Activated T-cell treated with anti-CD3 and anti-CD28 coated beads, Interleukin-2, amount 50 U/mL, for 24 hours (primary cell): ENCODE data around the gene SNRPD3.
"Not testable (repeated sequence)": the region's sequence is repeated elsewhere in the genome, so short reads cannot be mapped to it uniquely, and the experiment has no call there.

ENCODE experiments used
- DNase-seq: peaks from one replicate; pipeline ENCODE4 v3.0.0-alpha.2; 2020
- H3K27ac Mint-ChIP-seq: 2 replicates; pipeline ENCODE4 v1.8.0; 2020; ENCODE audit warnings: mild to moderate bottlenecking, mixed read lengths
- H3K27me3 Mint-ChIP-seq: 2 replicates; pipeline ENCODE4 v1.8.0; 2020; ENCODE audit warnings: mixed read lengths
- H3K36me3 Mint-ChIP-seq: 2 replicates; pipeline ENCODE4 v1.8.0; 2020; ENCODE audit warnings: low read depth, mixed read lengths
- H3K4me1 Mint-ChIP-seq: 2 replicates; pipeline ENCODE4 v1.8.0; 2020; ENCODE audit warnings: low read depth, mixed read lengths
- H3K4me3 Mint-ChIP-seq: 2 replicates; pipeline ENCODE4 v1.8.0; 2020; ENCODE audit warnings: mild to moderate bottlenecking, moderate library complexity, mixed read lengths
- H3K9me3 Mint-ChIP-seq: 2 replicates; pipeline ENCODE4 v1.8.0; 2020; ENCODE audit warnings: mixed read lengths

SNRPD3 gene

GRCh38 chr22:24550028-24550901 is 5.5 kb upstream of the SNRPD3 start:
- no peaks in the 10 kb centered on the region for H3K27me3 Mint-ChIP-seq
- H3K36me3 Mint-ChIP-seq = peaks cover 82% of the 10 kb centered on the region
- H3K4me1 Mint-ChIP-seq = peaks cover 32% of the 10 kb centered on the region
- no peak for DNase-seq
- peak overlapping the region; percentile 50 for H3K27ac Mint-ChIP-seq
- H3K4me3 Mint-ChIP-seq = no peak overlapping the region
- H3K9me3 Mint-ChIP-seq = no peaks in the 10 kb centered on the region

DNA sequence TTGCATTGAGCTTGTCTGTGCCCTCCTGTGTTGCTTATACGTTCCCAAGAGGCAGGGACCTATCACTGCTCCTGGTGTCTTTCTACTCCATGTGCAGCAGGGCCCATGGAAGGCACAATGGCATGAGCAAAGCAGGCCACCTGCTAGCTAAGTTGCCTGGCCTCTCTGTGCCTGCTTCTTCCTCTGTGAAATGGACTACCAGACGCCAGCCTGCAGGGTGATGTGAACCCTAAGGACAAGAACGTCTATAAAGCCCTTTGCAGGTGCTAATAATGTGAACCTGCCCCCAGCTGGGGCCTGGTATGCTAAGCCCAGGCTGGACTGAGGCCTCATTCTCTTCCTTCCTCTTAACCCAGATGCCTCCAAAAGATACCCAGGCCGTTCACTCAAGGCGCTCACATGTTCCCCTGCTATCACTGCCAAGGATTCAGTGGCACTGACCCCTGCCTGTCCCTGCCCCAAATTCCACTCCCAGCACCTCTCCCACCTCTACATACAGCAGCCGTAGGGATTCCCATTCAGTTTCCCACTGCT is 4.8 kb upstream of the SNRPD3 start:
- DNase-seq = no peak
- H3K27me3 Mint-ChIP-seq = no peaks in the 10 kb centered on the region
- H3K4me1 Mint-ChIP-seq = peaks cover 33% of the 10 kb centered on the region
- H3K36me3 Mint-ChIP-seq = peaks cover 84% of the 10 kb centered on the region
- H3K4me3 Mint-ChIP-seq = no peak overlapping the region
- H3K9me3 Mint-ChIP-seq = no peaks in the 10 kb centered on the region
- H3K27ac Mint-ChIP-seq = peak overlapping the region; percentile 50

- H3K27ac Mint-ChIP-seq = peak overlapping the region; percentile 96
- H3K4me3 Mint-ChIP-seq = peak overlapping the region; percentile 97
- H3K27me3 Mint-ChIP-seq, H3K9me3 Mint-ChIP-seq, DNase-seq: not testable (repeated sequence)
- H3K4me1 Mint-ChIP-seq = peaks cover 41% of the 10 kb centered on the region
- peaks cover 83% of the 10 kb centered on the region for H3K36me3 Mint-ChIP-seq
Measured at GRCh38 chr22:24552503-24553286, 3.1 kb upstream of the SNRPD3 start.

DNA sequence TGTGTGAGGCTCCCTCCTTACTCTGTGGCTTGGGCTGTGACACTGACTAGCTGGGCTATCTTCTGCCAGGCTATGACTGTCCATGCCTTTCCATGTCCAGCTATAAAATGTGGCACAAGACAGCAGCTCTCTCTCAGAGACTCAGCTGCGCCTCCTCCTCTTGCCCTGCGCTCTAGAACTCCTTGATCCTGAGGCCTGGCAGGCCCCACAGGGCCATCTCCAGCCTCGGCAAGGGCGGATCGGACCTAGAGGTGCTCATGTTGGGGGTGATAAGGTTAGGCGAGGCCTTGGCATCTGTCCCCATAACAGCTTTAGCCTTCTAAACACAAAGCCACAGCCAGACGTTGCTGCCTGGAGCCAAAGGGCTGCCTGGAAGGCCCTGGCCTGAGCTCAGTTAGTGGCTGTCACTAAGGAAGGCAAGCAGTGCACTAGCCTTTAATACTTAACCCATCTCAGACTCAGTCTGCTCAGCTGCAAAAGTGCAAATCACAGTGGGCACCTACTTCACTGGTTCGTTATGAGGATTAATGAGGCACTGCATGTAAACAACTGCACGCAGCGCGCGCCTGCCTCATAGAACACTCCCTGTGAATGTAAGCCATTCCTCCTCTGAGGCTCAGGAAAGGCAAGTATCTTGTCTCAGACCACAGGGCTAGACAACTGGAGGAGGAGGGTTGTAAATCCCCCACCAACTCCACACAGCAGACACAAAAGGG is 2.0 kb upstream of the SNRPD3 start:
- peaks cover 83% of the 10 kb centered on the region for H3K36me3 Mint-ChIP-seq

GRCh38 chr22:24554313-24555164 is 1.3 kb upstream of the SNRPD3 start, which contains the start of gene GUCD1:
GUCD1 (minus strand) TSS chr22:24555138; CDS start chr22:24554991, 147 bp downstream.
- H3K36me3 Mint-ChIP-seq = peaks cover 85% of the 10 kb centered on the region
- H3K9me3 Mint-ChIP-seq = no peaks in the 10 kb centered on the region
- peak; percentile 63 for DNase-seq
- peak within 1 kb of the TSS; percentile 97 for H3K4me3 Mint-ChIP-seq
- peak within 1 kb of the TSS; percentile 100 for H3K27ac Mint-ChIP-seq
- peaks cover 60% of the 10 kb centered on the region for H3K4me1 Mint-ChIP-seq
- H3K27me3 Mint-ChIP-seq = no peaks in the 10 kb centered on the region

More for the DNA sequence above, 2.0 kb upstream of the SNRPD3 start:
- Mint-ChIP-seq H3K4me1 (peaks cover 52% of the 10 kb centered on the region), H3K4me3 (peak overlapping the region; percentile 97), H3K27me3 (no peaks in the 10 kb centered on the region), H3K9me3 (no peaks in the 10 kb centered on the region), H3K27ac (peak overlapping the region; percentile 96)
- DNase-seq = no peak

DNA sequence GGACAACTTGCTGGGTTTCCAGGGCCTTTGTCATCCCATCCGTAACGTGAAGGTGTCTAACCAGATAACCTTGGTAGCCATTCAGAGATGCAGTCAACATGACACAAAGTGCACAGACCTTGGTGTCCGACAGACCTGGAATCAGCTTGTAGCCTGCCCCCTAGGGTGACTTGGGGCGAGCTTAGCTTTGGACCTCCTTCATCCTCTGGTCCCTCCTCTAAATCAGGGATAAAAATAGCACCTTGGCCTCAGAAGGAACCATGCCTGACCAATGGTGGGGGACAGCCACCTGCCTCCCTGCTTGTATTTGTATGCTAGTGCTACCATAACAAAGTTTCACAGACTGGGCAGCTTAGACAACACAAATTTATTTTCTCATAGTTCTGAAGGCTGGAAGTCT is 3.7 kb downstream of the SNRPD3 start:
- no peaks in the 10 kb centered on the region for H3K9me3 Mint-ChIP-seq
- H3K27me3 Mint-ChIP-seq = no peaks in the 10 kb centered on the region
- H3K36me3 Mint-ChIP-seq = peaks cover 81% of the 10 kb centered on the region
- H3K4me1 Mint-ChIP-seq = peaks cover 62% of the 10 kb centered on the region
- no peak overlapping the region for H3K4me3 Mint-ChIP-seq
- no peak for DNase-seq
- peak overlapping the region; percentile 100 for H3K27ac Mint-ChIP-seq

DNA sequence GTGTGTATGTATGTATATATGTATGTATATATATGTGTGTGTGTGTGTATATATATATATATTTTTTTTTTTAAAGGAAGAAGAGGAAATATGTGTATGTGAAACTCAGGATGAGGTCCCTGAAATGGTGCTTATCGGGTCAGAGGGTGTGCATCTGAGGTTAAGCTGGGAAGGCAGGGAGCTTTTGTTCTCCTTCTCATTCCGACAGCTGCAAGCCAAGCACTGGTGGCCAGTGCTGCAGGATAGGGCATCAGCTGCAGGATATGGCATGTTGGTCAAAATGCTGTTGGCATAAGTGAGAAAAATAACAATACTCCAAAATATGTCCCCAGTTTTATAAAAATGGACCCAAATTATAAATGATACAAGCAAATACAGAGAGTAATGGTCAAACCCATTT is 7.4 kb downstream of the SNRPD3 start:
- Mint-ChIP-seq H3K36me3 (peaks cover 86% of the 10 kb centered on the region), H3K27me3 (no peaks in the 10 kb centered on the region), H3K4me1 (peaks cover 62% of the 10 kb centered on the region), H3K4me3 (no peak overlapping the region), H3K27ac (no peak overlapping the region), H3K9me3 (no peaks in the 10 kb centered on the region)
- DNase-seq = no peak

- DNase-seq = no peak
- no peaks in the 10 kb centered on the region for H3K27me3 Mint-ChIP-seq
- H3K27ac Mint-ChIP-seq = peak overlapping the region; percentile 71
- peaks cover 82% of the 10 kb centered on the region for H3K36me3 Mint-ChIP-seq
- no peak overlapping the region for H3K4me3 Mint-ChIP-seq
- peaks cover 49% of the 10 kb centered on the region for H3K4me1 Mint-ChIP-seq
- no peaks in the 10 kb centered on the region for H3K9me3 Mint-ChIP-seq
Measured at GRCh38 chr22:24564376-24565058, 8.7 kb downstream of the SNRPD3 start.

DNA sequence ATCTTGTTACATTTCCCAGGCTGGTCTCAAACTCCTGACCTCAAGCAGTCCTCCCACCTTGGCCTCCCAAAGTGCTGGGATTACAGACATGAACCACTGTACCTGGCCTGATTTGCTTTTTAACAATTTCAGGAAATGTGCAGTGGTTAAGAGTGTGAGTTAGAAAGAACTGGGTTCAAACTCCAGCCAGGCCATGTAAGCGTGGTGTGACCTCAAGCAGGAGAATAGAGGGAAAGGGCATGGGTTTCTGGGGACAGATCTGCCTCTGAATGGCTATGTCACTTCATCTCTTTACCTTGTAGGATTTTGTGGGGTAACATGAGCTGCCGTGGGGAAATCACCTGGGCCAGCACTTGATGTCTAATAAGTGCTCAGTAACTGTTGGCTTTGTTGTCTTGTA is 9.3 kb downstream of the SNRPD3 start:
- Mint-ChIP-seq H3K36me3 (peaks cover 84% of the 10 kb centered on the region), H3K4me1 (peaks cover 46% of the 10 kb centered on the region), H3K9me3 (no peaks in the 10 kb centered on the region), H3K27me3 (no peaks in the 10 kb centered on the region), H3K4me3 (no peak overlapping the region), H3K27ac (peak overlapping the region; percentile 34)
- DNase-seq = no peak

GRCh38 chr22:24566899-24567511 is 11.2 kb downstream of the SNRPD3 start:
- no peak overlapping the region for H3K4me3 Mint-ChIP-seq
- peaks cover 36% of the 10 kb centered on the region for H3K4me1 Mint-ChIP-seq
- no peaks in the 10 kb centered on the region for H3K9me3 Mint-ChIP-seq
- no peak for DNase-seq
- H3K27ac Mint-ChIP-seq = peak overlapping the region; percentile 44
- H3K27me3 Mint-ChIP-seq = no peaks in the 10 kb centered on the region
- peaks cover 91% of the 10 kb centered on the region for H3K36me3 Mint-ChIP-seq

GRCh38 chr22:24567668-24568067 is 11.9 kb downstream of the SNRPD3 start:
- H3K36me3 Mint-ChIP-seq = peaks cover 91% of the 10 kb centered on the region
- no peaks in the 10 kb centered on the region for H3K9me3 Mint-ChIP-seq
- H3K27ac Mint-ChIP-seq = no peak overlapping the region
- H3K27me3 Mint-ChIP-seq = no peaks in the 10 kb centered on the region
- H3K4me1 Mint-ChIP-seq = peaks cover 33% of the 10 kb centered on the region
- no peak for DNase-seq
- no peak overlapping the region for H3K4me3 Mint-ChIP-seq

GRCh38 chr22:24571266-24571665 is 15.5 kb downstream of the SNRPD3 start:
- Mint-ChIP-seq H3K4me1 (peaks cover 3% of the 10 kb centered on the region), H3K9me3 (no peaks in the 10 kb centered on the region), H3K27ac (no peak overlapping the region), H3K27me3 (no peaks in the 10 kb centered on the region), H3K4me3 (no peak overlapping the region), H3K36me3 (peaks cover 86% of the 10 kb centered on the region)
- no peak for DNase-seq

GRCh38 chr22:24576778-24577177 is 21.0 kb downstream of the SNRPD3 start:
- Mint-ChIP-seq H3K36me3 (peaks cover 55% of the 10 kb centered on the region), H3K4me1 (no peaks in the 10 kb centered on the region), H3K4me3 (no peak overlapping the region), H3K9me3 (no peaks in the 10 kb centered on the region), H3K27me3 (no peaks in the 10 kb centered on the region), H3K27ac (peak overlapping the region; percentile 30)
- no peak for DNase-seq
